ENCODE measurements around the gene SLK.

Gene SLK

GRCh38 chr10:104034401-104035193 is 67.7 kb downstream of the SLK start:
- no peak for DNase-seq

- DNase-seq: no peak
Observed at GRCh38 chr10:104035194-104036068, 68.5 kb downstream of the SLK start.

- no peak for DNase-seq
Observed at GRCh38 chr10:104036069-104036384, 69.1 kb downstream of the SLK start.

- DNase-seq: no peak
Observed at GRCh38 chr10:104036518-104037260, 69.7 kb downstream of the SLK start.

GRCh38 chr10:104037261-104037951 is 70.5 kb downstream of the SLK start:
- DNase-seq: no peak

- no peak for DNase-seq
Observed at GRCh38 chr10:104038537-104038936, 71.6 kb downstream of the SLK start.

- DNase-seq: no peak
Observed at GRCh38 chr10:104038958-104039752, 72.2 kb downstream of the SLK start.

GRCh38 chr10:104040382-104040781 is 73.4 kb downstream of the SLK start:
- DNase-seq: no peak

- DNase-seq: no peak
Observed at GRCh38 chr10:104040862-104041789, 74.2 kb downstream of the SLK start.

GRCh38 chr10:104041891-104042535 is 75.1 kb downstream of the SLK start:
- no peak for DNase-seq

GRCh38 chr10:104043185-104043830 is 76.4 kb downstream of the SLK start:
- DNase-seq: no peak

GRCh38 chr10:104043854-104044253 is 76.9 kb downstream of the SLK start:
- DNase-seq: no peak

GRCh38 chr10:104045151-104046089 is 78.5 kb downstream of the SLK start:
- no peak for DNase-seq

- DNase-seq: no peak
Observed at GRCh38 chr10:104046651-104047050, 79.7 kb downstream of the SLK start.

- no peak for DNase-seq
Observed at GRCh38 chr10:104049504-104050250, 82.7 kb downstream of the SLK start.

- no peak for DNase-seq
Observed at GRCh38 chr10:104052431-104052830, 85.5 kb downstream of the SLK start.

GRCh38 chr10:104053201-104053600 is 86.3 kb downstream of the SLK start:
- DNase-seq: no peak

GRCh38 chr10:104054430-104054829 is 87.5 kb downstream of the SLK start:
- DNase-seq: no peak
